DMS 273 (cell line): ENCODE results near the gene RAD51B.

Experiments
- DNase-seq: peaks from one replicate; lab custom pipeline; 2025; ENCODE audit not compliant: unreplicated experiment; lab: John Stamatoyannopoulos, UW

RAD51B gene

GRCh38 chr14:68574461-68574860 is 754.9 kb downstream of the RAD51B start:
- DNase-seq: no peak

- DNase-seq: no peak
Observed at GRCh38 chr14:68574906-68575305, 755.3 kb downstream of the RAD51B start.

DNA sequence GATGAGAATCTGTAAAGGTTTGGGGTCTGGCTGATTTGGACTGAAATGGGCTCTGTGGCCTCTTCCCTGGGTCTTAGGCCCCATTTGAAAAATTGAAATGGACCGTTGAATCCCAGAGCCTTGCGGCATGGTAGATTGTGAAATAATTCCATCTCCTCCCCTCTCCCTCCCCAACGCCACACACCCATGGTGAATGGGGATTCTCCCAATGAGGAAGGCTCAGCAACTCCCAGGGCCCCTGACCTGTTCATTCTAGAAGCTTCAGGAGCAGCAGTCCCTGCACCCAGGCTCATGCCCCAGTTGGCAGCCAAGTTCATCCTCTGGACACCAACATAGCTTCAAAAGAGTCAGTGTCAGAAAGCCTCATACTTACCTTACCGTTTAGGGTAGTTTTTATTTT is 755.8 kb downstream of the RAD51B start:
- no peak for DNase-seq

DNA sequence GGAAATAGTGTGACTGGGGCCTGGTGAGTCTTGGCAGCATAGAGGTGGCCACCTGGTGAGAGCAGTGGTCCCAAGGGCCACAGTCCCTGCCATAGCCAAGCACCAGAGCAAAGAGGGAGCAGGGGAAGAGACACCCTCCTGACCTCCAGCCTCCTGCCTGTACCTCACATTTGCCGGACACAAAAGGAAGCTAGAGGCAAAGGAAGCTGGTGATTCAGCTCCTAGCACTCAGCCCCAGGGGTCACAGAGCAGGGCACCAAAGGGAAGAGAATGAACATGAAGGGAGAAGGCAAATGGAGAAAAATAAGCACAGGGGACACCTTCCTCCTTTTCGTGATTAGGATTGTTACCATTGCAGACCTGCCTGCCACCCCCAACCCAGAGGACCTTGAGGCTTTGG is 756.5 kb downstream of the RAD51B start:
- no peak for DNase-seq

- DNase-seq: no peak
Observed at GRCh38 chr14:68576496-68577244, 757.1 kb downstream of the RAD51B start.

DNA sequence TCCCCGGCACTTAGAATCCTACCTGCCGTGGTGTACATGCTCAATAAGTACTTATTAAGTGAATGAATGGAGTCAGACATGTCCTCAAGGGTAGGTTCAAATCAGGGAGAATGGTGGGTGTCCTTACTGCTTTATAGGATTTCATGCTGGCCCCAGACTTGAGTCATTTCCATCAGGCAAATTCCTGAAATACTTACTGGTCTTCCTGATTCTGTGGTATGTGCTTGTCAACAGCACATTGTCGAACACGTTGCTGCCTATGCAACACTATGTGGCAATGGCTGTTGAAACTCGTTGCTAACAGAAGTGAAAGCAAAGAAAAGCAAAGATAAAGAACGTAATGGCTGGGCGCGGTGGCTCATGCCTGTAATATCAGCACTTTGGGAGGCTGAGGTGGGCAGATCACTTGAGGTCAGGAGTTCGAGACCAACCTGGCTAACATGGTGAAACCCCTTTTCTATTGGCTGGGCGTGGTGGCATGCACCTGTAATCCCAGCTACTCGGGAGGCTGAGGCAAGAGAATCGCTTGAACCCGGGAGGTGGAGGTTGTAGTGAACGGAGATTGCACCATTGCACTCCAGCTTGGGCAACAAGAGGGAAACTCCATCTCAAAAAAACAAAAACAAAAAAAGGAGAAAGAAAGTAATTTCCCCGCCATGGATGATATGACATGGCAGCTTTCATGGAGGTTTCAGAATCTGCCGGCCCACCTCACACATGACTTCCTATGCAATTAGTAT is 758.4 kb downstream of the RAD51B start:
- DNase-seq: no peak

GRCh38 chr14:68578597-68578996 is 759.0 kb downstream of the RAD51B start:
- DNase-seq: no peak

GRCh38 chr14:68580096-68580645 is 760.6 kb downstream of the RAD51B start:
- no peak for DNase-seq

- DNase-seq: peak; percentile 86
Observed at GRCh38 chr14:68580671-68581070, 761.1 kb downstream of the RAD51B start.

- peak; percentile 34 for DNase-seq
Observed at GRCh38 chr14:68583548-68584280, 764.1 kb downstream of the RAD51B start.

- no peak for DNase-seq
Observed at GRCh38 chr14:68584786-68585185, 765.2 kb downstream of the RAD51B start.

GRCh38 chr14:68585690-68586089 is 766.1 kb downstream of the RAD51B start:
- no peak for DNase-seq

DNA sequence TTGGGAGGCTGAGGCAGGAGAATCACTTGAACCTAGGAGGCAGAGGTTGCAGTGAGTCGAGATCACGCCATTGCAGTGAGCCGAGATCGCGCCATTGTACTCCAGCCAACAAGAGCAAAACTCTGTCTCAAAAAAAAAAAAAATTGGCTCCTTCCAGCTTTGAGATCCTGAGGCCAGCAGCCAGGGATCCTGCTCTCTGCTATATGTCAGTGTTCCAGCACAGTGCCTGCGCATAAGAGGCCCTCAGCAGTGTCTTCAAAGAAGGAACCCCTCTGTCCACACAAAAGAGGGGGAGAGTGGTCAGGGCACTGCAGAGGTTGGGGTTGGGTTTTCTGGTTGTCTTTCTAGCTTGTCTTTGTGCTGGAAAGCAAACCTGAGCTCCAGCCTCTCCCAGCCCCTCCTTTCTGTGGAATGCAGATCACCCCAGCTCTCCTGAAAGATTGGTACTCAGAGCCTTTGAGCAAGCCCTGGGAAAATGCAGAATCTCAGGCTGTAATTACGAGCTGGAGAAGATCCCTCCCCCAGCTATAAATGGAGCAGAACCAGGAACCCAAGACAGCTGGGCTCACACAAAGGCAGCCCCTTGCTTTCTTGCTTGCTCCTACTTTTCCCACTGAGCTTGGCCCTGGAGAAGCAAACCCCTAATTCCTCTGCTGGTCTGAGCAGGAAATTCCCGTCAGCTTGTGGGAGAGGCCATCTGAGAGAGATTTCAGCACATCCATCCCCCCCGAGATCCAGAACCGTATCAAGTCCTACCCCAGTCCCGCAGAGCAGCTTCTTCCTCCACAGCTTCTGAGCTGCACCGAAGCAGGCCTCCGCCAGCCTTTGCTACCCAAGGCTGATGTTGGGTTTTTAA is 767.5 kb downstream of the RAD51B start:
- DNase-seq: no peak

- DNase-seq: no peak
Observed at GRCh38 chr14:68587931-68588330, 768.4 kb downstream of the RAD51B start.

DNA sequence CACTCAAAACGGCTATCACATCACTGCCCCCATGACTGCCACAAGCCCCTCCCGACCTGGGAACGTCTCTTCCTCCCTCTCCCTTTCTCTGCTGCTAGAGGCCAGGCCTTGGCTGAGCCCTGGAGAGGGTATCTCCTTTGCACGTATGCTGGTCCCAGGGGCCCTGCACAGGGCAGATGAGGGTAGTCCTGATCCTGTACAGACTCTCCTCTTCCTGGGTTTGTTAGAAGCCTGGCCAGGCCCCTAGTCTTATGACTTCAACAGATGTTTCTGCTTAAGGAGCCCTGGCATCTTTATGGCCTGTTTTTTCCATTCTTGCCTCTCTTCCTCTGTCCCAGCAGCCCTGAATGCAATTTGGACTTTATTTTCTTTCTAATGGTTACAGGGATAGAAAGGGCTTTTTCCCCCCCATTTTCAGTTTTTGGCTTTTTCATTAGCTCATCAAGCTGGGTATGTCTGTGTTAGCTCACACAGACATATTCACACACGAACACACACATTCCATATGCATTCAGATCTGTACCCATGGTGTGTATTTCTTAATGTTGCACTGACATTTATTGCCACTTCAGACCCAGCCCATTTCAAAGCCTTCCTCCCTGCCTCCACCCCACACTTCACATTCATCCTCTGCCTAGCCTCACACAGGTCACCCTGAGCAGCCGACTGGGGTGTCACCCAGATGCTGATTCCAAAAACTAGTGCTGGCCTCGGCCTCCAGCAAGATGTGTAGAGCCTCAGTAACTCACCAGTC is 770.0 kb downstream of the RAD51B start:
- peak; percentile 40 for DNase-seq

GRCh38 chr14:68590201-68590522 is 770.6 kb downstream of the RAD51B start:
- no peak for DNase-seq

GRCh38 chr14:68591786-68592185 is 772.2 kb downstream of the RAD51B start:
- no peak for DNase-seq

DNA sequence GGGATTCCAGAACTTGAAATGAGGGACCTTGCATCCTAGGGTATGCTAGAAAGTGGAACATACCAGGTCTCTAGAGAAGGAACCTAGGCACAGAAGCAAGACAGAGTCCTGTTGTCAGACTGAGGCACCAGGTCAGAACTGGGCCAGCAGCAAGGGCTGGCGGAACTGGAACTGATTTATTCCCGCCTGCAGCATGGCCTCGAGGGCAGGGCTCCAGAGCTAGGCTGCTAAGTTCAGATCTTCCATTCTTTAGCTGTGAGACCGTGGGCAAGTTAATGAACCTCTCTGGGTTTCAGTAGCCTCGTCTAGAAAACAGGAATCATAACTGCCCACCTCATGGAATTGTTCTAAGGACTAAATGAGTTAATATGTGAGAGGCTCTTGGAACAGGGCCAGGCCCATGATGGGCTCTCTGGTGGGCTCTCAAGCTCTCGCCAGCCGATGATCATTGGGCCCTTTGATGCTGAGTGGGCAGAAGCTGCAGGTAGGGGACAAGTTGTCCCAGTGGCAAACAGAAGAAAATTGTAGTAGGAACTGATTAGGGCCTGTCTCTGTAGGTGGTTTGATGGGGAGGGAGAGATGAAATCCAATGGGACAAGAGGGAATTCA is 773.5 kb downstream of the RAD51B start:
- DNase-seq: no peak

DNA sequence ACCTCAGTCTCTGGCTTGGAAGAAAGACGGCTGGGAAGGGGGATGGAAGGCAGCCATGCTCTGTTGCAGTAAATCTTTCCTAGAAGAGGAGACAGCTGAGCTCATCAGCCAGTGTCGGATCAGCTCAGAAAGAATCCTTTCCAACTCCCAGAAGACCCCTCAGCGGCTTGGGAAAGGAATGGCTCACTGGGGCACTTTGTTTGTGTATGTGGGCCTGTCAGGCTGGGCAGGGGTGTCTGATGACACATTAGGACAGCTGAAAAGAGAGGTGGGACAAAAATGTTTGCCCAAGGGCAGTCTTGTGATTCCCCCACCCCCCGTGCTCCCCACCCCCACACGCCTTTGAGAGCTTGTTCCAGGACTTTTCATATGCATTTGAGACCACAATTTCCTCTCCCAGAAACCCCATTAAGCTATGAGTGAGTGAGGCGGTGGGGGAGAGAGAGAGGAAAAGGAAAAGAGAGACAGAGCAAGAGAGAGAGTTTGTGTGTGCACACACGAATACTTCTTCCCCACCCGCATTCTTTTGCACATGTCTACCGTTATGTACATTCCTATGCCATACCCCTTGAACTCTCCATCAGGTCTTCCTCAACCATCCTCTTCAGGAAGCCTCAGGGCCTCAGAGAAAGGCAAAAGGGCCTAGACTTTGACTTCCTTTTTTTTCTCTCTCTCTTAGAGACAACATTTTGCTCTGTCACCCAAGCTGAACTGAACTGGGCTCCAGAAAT is 774.4 kb downstream of the RAD51B start:
- DNase-seq: no peak
